ENCODE measurements around the gene PRPS1. TPM values are rescaled to one million over a fixed set of nuclear protein-coding genes. Genes with fewer than 3 reads are reported as not detected.

Gene PRPS1
- total and polyA plus RNA-seq, 9 of the 15 experiments (the other 6 are each of a cell fraction or from before 2014, with no cell fraction given), result 47.8 to 175 (median 79.6) TPM

GRCh38 chrX:107676559-107677378, 48.5 kb downstream of the PRPS1 start (continued):
- TF ChIP-seq KDM5B (IDR thresholded peaks at IDR 0.05; ENCODE audit: insufficient replicate concordance, low read depth, low read length), result peak; percentile 76
- peak; percentile 94; the same call in 1 of the 2 replicates for TF ChIP-seq NR3C1 (CRISPR knock-in tag; IDR thresholded peaks at IDR 0.05)
- TF ChIP-seq MTA3 (IDR thresholded peaks at IDR 0.05; ENCODE audit: borderline replicate concordance), result 0 out of 2 replicates have a peak, but pooled peaks have one; percentile 29
- TF ChIP-seq ZC3H4 (CRISPR knock-in tag; IDR thresholded peaks at IDR 0.05; ENCODE audit: borderline replicate concordance), result no peak
- no peak for TF ChIP-seq TGIF2 (CRISPR knock-in tag; IDR thresholded peaks at IDR 0.05)
- no peak for TF ChIP-seq ZNF398 (CRISPR knock-in tag; IDR thresholded peaks at IDR 0.05)
- TF ChIP-seq CBFA2T3 (IDR thresholded peaks at IDR 0.05), result no peak
- TF ChIP-seq NFIC (IDR thresholded peaks at IDR 0.05), result no peak
- TF ChIP-seq BHLHE40 (IDR thresholded peaks at IDR 0.05; ENCODE audit: low read length), result no peak
- no peak for TF ChIP-seq ETS2 (tag; IDR thresholded peaks at IDR 0.05; ENCODE audit: borderline replicate concordance, poor library complexity, severe bottlenecking)
- TF ChIP-seq DDX20 (tag; IDR thresholded peaks at IDR 0.05; ENCODE audit: low read depth), result no peak
- TF ChIP-seq PKNOX1 (IDR thresholded peaks at IDR 0.05), result peak; percentile 36; the same call in 1 of the 2 replicates
- no peak for TF ChIP-seq ZNF778 (CRISPR knock-in tag; IDR thresholded peaks at IDR 0.05)
- TF ChIP-seq PTTG1 (tag; IDR thresholded peaks at IDR 0.05; ENCODE audit: low read depth), result no peak
- peak; percentile 86 for TF ChIP-seq ZFX (CRISPR knock-in tag; IDR thresholded peaks at IDR 0.05)
- no peak for TF ChIP-seq HNRNPUL1 (IDR thresholded peaks at IDR 0.05; ENCODE audit: low read length)
- TF ChIP-seq RNF219 (CRISPR knock-in tag; IDR thresholded peaks at IDR 0.05), result no peak
- TF ChIP-seq POLR3G (IDR thresholded peaks at IDR 0.05; ENCODE audit: extremely low read depth, insufficient read length, insufficient replicate concordance), result no peak
- no peak for TF ChIP-seq SMAD2 (IDR thresholded peaks at IDR 0.05; ENCODE audit: low read depth, low read length)
- peak in 1 of 2 experiments; percentile 41; a peak in 1 of 4 replicates for TF ChIP-seq FOXA3 (CRISPR knock-in tag; conservative IDR thresholded peaks at IDR 0.05 in 1 of 2, IDR thresholded peaks at IDR 0.05 in 1 of 2)
- TF ChIP-seq ZNF511 (CRISPR knock-in tag; IDR thresholded peaks at IDR 0.05), result peak; percentile 84
- TF ChIP-seq CEBPG (CRISPR knock-in tag; IDR thresholded peaks at IDR 0.05), result no peak
- no peak for TF ChIP-seq CEBPG (tag; conservative IDR thresholded peaks at IDR 0.05 in 1 of 2, IDR thresholded peaks at IDR 0.05 in 1 of 2)
